GM19239 (cell line): ENCODE results near the gene SRRM3.
"Not testable (repeated sequence)": the region's sequence is repeated elsewhere in the genome, so short reads cannot be mapped to it uniquely, and the experiment has no call there.

Experiments
- DNase-seq: peaks from one replicate; pipeline ENCODE4 v3.0.0; 2011; ENCODE audit warnings: low spot score; ENCODE audit not compliant: insufficient read length
- FAIRE-seq: peaks from 2 replicates; lab custom pipeline; 2011; peaks lifted over from hg19 to GRCh38; lab: Jason Lieb, UNC

The SRRM3 gene

GRCh38 chr7:76308874-76309273 is 107.2 kb downstream of the SRRM3 start:
- FAIRE-seq, DNase-seq: not testable (repeated sequence)

GRCh38 chr7:76309341-76310101 is 107.8 kb downstream of the SRRM3 start:
- DNase-seq, FAIRE-seq: not testable (repeated sequence)

GRCh38 chr7:76310102-76310957 is 108.6 kb downstream of the SRRM3 start:
- DNase-seq (no peak), FAIRE-seq (no peak)

GRCh38 chr7:76311838-76312237 is 110.1 kb downstream of the SRRM3 start:
- not testable (repeated sequence) for FAIRE-seq, DNase-seq

DNA sequence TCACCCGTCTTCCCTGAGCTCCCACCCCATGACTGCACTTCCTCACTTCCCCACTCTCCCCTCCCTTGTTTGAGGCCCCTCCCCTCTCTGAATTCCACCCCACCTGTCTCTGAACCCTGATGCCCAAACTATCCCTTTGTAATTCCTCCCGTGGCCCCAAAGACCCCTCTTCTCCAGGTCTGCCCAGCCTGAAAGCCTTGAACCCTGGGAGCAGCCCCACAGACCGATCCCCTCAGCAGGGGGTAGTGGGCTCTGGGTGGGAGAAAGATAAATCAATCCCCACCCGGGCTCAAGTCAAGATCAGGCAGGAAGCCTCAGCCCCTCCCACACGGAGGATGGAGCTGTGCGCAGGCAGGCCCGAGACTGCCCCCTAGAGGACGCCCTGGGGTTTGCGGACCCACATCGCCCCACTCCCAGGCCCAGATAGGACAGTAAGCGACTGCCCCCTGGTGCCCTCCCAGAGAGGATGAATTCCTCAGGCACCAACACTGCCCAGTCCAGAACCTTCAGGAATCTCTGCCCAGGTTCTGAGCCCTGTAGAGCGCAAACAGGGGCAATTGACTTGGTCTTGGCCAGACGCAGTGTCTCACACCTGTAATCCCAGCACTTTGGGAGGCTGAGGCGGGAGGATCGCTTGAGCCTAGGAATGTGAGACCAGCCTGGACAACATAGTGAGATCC is 112.5 kb downstream of the SRRM3 start:
- peak; percentile 96 for DNase-seq
- peak; percentile 87 for FAIRE-seq

- DNase-seq, FAIRE-seq: not testable (repeated sequence)
These were observed 113.0 kb downstream of the SRRM3 start for GRCh38 chr7:76314740-76315139.

- FAIRE-seq (no peak), DNase-seq (no peak)
These were observed 113.7 kb downstream of the SRRM3 start for GRCh38 chr7:76315364-76315763.

DNA sequence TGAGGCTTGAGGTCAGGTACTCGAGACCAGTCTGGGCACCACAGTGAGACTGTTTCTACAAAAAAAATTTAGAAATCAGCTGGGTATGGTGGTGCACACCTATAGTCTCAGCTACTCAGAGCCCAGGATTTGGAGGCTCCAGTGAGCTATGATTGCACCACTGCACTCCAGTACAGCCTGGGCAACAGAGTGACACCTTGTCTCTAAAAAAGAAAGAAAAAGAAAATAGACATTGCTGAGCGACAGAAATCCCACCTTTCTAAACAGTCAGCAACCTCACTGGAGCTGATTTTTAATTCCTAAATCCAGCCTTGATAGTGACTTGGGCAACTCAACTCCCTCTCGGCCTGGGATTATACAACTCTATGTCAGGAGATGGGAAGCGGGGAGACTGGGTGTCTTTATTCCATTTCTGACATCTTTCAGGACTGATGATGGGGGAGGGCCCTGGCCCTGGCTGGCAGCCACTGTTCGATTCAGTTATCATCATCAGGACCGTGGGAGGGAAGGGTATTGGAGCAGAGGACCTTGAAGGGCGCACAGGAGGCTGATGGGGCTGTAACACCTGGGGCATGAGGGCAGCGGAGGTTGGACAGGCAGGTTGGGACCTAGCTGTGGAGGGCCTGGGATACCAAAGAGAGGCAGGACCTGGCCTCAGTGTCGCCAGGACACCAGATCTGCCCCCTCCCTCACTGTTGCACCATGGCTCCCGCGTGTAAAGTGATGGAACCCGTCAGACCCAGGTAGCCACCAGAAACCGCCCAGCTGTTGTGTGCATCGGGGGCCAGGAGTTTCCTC is 115.5 kb downstream of the SRRM3 start:
- FAIRE-seq (no peak), DNase-seq (no peak)

- DNase-seq, result peak; percentile 91
- FAIRE-seq, result peak; percentile 79
These were observed 116.2 kb downstream of the SRRM3 start for GRCh38 chr7:76317782-76318487.

GRCh38 chr7:76318488-76319353 is 117.0 kb downstream of the SRRM3 start:
- FAIRE-seq, result peak; percentile 87
- DNase-seq, result peak; percentile 71

GRCh38 chr7:76325092-76325491 is 123.4 kb downstream of the SRRM3 start:
- DNase-seq (no peak), FAIRE-seq (no peak)

GRCh38 chr7:76325811-76326210 is 124.1 kb downstream of the SRRM3 start:
- FAIRE-seq (no peak), DNase-seq (no peak)

- FAIRE-seq (no peak), DNase-seq (no peak)
These were observed 125.0 kb downstream of the SRRM3 start for GRCh38 chr7:76326646-76327233.

- FAIRE-seq, result no peak
- DNase-seq, result no peak
These were observed 125.9 kb downstream of the SRRM3 start for GRCh38 chr7:76327610-76328009.

DNA sequence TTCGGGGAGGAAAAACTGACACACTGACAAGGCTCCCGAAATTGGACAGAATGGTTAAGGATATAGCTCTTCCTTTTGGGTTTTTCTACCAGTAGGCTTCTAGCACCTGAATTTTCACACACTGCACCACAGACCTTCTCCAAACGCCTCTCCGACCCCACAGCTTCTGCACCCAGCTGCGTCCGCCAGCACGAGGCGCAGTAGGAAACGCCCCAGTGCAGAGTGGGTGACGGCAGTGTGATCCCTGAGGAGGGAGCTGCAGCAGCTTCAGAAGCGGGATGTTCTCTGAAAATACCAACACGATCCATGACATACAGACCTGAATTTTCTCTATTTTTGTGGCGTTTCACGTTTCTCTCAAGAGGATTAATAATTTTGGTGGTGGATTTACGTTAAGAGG is 126.7 kb downstream of the SRRM3 start:
- no peak for FAIRE-seq
- DNase-seq, result no peak

DNA sequence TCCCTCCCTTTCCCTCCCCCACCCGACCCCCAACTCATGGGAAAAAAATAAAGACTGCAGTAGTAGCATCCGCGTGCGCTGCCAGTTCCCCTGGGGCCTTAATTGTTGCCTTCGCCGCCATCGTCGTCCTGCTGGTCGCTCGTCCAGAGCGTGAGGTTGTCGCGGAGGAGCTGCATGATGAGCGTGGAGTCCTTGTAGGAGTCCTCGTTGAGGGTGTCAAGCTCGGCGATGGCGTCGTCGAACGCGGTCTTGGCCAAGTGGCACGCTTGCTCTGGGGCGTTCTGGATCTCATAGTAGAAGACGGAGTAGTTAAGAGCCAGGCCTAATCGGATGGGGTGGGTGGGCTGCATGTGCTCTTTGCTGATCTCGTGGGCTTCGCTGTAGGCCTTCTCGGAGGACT is 127.8 kb downstream of the SRRM3 start:
- DNase-seq, result no peak
- FAIRE-seq, result no peak

- FAIRE-seq (no peak), DNase-seq (no peak)
These were observed 128.6 kb downstream of the SRRM3 start for GRCh38 chr7:76330261-76330660.

DNA sequence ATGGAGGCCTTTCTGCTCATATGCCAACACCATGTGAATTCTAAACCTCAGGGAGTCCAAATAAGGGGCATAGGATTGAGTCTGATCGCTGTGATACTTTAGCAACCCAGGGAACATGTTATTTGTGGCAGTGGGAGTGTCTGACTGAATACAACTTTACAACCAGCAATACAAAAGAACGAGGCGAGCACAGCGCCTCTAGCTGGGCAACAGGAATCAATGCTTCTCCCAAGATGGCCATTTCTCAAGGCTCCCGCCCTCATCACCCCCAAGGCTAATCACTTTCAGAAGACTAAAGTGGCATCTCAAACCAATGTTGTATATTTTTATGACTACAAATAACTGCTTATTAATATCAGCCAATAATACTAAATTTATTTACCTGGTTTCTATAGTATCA is 129.0 kb downstream of the SRRM3 start:
- FAIRE-seq, result no peak
- no peak for DNase-seq
